CD4-positive, alpha-beta T cell treated with Interleukin-2 at 100 ng/mL for 4 hours (primary cell): ENCODE data around the gene CIDEA.

Experiments used
- DNase-seq: peaks from one replicate; pipeline ENCODE4 v3.0.0-alpha.2; 2020; ENCODE audit warnings: low spot score

The CIDEA gene

GRCh38 chr18:12318857-12319256 lies 64.7 kb downstream of the CIDEA start:
- DNase-seq, result no peak

GRCh38 chr18:12321333-12321732 lies 67.2 kb downstream of the CIDEA start:
- no peak for DNase-seq

- DNase-seq, result no peak
Observed at GRCh38 chr18:12324991-12325725, 71.0 kb downstream of the CIDEA start.

- no peak for DNase-seq
Observed at GRCh38 chr18:12325726-12326245, 71.6 kb downstream of the CIDEA start.

DNA sequence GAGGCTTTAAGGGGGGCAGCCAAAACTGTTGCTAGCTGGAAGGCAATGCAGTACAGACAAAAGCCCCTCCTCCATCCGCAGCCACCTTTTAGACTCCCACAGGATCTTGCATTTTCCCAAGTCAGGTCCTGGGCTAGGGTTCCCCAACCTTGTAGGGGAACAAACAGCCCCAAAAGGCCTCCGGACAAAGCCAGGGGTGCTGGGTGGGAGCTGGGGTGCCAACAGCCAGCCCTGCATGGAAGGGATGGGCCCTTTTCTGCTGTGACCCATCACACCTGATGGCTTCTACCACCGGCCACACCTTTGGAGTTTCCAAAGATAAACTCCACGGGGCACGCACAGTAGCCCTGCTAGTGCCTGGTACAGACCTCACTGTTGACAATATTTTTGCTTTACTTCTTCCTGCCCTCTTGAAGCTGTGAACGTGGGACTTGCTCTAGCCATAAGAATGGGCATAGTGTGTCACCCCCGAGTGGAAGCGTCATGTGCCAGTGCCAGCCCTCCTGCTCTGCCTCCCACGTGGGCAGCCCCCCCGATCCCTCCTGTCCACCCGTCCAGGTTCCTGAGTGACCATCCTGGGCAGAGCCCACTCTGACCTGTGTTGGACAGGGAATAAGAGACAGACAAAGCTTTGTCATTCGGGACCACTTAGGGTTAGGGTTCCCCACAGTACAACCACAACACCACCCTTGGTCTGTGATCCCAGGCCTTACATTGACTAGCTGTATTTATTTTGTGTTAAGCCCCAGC lies 72.7 kb downstream of the CIDEA start:
- no peak for DNase-seq
